Muscle of leg (tissue), 9 donors: ENCODE measurements around the gene KLF18. TPM values are rescaled to one million over a fixed set of nuclear protein-coding genes. Genes with fewer than 3 reads are reported as not detected.

Source experiments
- polyA plus RNA-seq, 8 donors: library from polyadenylated mRNA; unstranded; fragments of 120-200 nt; gene quantifications; one replicate each; pipeline versions ENCODE4 v1.2.1 to v1.2.3, GENCODE V29; 2013; ENCODE audit warnings: inconsistent platforms in 1 of 8, low replicate concordance in 1 of 8; ENCODE audit not compliant: insufficient read length in 8 of 8, insufficient read depth in 1 of 8
- total RNA-seq: library from RNA; stranded (reverse); fragments of 120-200 nt; gene quantifications from one replicate; pipeline ENCODE4 v1.2.4, GENCODE V29; 2013

KLF18 gene
- total and polyA plus RNA-seq, 9 donors: not detected

Other genes starting within 250 kb of the KLF18 start
- gene ARTN, start 207.8 kb downstream of the KLF18 start, total RNA-seq: 0.49 TPM
- 1 to 10 TPM in 5 of 8 donors, under 1 TPM in 3; 0.74 to 2.4 (median 1.2) TPM for gene ARTN, start 207.8 kb downstream of the KLF18 start, polyA plus RNA-seq
- gene IPO13, start 194.7 kb downstream of the KLF18 start, total RNA-seq: 15.6 TPM
- 10 to 100 TPM; 18.4 to 28.7 (median 25.2) TPM for gene IPO13, start 194.7 kb downstream of the KLF18 start, polyA plus RNA-seq
- gene DPH2, start 171.6 kb downstream of the KLF18 start, total RNA-seq: 14.0 TPM
- gene DPH2, start 171.6 kb downstream of the KLF18 start, polyA plus RNA-seq: 10 to 100 TPM; 16.7 to 21.9 (median 18.4) TPM
- 55.9 TPM for gene ATP6V0B, start 166.7 kb downstream of the KLF18 start, total RNA-seq
- 10 to 100 TPM; 46.2 to 57.6 (median 50.8) TPM for gene ATP6V0B, start 166.7 kb downstream of the KLF18 start, polyA plus RNA-seq
- 52.4 TPM for gene B4GALT2, start 162.4 kb downstream of the KLF18 start, total RNA-seq
- 10 to 100 TPM; 43.3 to 59.6 (median 49.1) TPM for gene B4GALT2, start 162.4 kb downstream of the KLF18 start, polyA plus RNA-seq
- gene CCDC24, start 150.0 kb downstream of the KLF18 start, total RNA-seq: 0.98 TPM
- 1 to 10 TPM in 5 of 8 donors, under 1 TPM in 3; 0.77 to 1.9 (median 1.3) TPM for gene CCDC24, start 150.0 kb downstream of the KLF18 start, polyA plus RNA-seq
- 1.6 TPM for gene SLC6A9, start 110.2 kb downstream of the KLF18 start, total RNA-seq
- gene SLC6A9, start 110.2 kb downstream of the KLF18 start, polyA plus RNA-seq: 1 to 10 TPM; 2.3 to 5.5 (median 3.6) TPM
- 0.13 TPM for gene KLF17, start 22.8 kb downstream of the KLF18 start, total RNA-seq
- gene KLF17, start 22.8 kb downstream of the KLF18 start, polyA plus RNA-seq: under 1 TPM in 5 of 8 donors, not detected in 3; 0.08 to 0.32 (median 0.10) TPM
- 12.1 TPM for gene DMAP1, start 71.8 kb upstream of the KLF18 start, total RNA-seq
- gene DMAP1, start 71.8 kb upstream of the KLF18 start, polyA plus RNA-seq: 10 to 100 TPM; 31.1 to 44.5 (median 37.5) TPM
- gene ERI3, start 213.6 kb upstream of the KLF18 start, total RNA-seq: 53.8 TPM
- gene ERI3, start 213.6 kb upstream of the KLF18 start, polyA plus RNA-seq: 10 to 100 TPM; 46.7 to 57.2 (median 52.0) TPM